Lower leg skin (tissue), 4 donors: Measurements from ENCODE around the gene TM9SF4. TPM values are rescaled to one million over a fixed set of nuclear protein-coding genes. Genes with fewer than 3 reads are reported as not detected.

ENCODE experiments used
- DNase-seq, 2 donors: peaks; one replicate each; pipeline ENCODE4 v3.0.0-alpha.2; 2019; ENCODE audit warnings: low spot score in 2 of 2
- H3K4me3 ChIP-seq: fragments of 200-600 bp; sonication (generic); 2 replicates; pipeline ENCODE4 v1.5.1; 2017; ENCODE audit warnings: mild to moderate bottlenecking, low read depth; ENCODE audit not compliant: poor library complexity, severe bottlenecking
- POLR2A ChIP-seq, 2 donors: fragments of 450-650 bp; IDR thresholded peaks; one replicate each; pipeline ENCODE4 v1.6.1; 2016 to 2017; ENCODE audit warnings: antibody characterized with exemption in 2 of 2, mild to moderate bottlenecking in 1 of 2, moderate library complexity in 1 of 2
- WGBS, 2 donors: methylation state at CpG; one replicate each; pipeline ENCODE4 v1.1.5; 2018; 5-methylcytosine and 5-hydroxymethylcytosine counted together
- intact Hi-C: fragments of 100-400 bp; cut with DNase I; formaldehyde crosslinking; loops from one replicate; pipeline ENCODE4 v1.15.0; 2023; ENCODE audit warnings: low total_unique reads
- total RNA-seq, 4 donors: library from RNA; depleted of rRNA; stranded (reverse); fragments of >200 nt; gene quantifications; one replicate each; pipeline ENCODE4 v1.1.0, GENCODE V29; 2016
- TF ChIP-seq, protein P1 (sequence below), 3 donors: fragments of 450-650 bp; IDR thresholded peaks; one replicate each; pipeline ENCODE4 v1.5.1; 2016; ENCODE audit warnings: antibody characterized with exemption in 3 of 3, mild to moderate bottlenecking in 3 of 3, moderate library complexity in 2 of 3

The TM9SF4 gene
- total RNA-seq, 4 donors from 2014 or later = 42.2 to 49.5 (median 47.3) TPM

DNA sequence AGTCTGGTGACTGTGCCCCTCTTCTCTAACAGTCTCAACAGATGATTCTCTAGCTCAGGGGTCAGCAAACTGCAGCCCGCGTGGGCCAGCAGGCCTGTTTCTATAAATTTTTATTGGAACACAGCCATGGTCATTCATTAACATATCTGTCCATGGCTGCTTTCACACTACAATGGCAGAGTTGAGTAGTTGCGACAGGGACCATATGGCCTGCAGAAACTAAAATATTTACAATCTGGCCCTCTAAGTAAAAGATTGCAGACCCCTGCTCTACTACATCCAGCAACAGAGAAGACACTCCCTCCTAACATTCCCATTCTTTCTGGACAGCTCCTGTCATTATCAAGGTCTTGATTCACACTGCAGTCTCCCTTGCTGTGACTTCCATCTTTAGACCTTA lies 52.8 kb downstream of the TM9SF4 start:
- no peak for TF ChIP-seq POLR2A (IDR thresholded peaks at IDR 0.05)
- TF ChIP-seq, protein P1, sequence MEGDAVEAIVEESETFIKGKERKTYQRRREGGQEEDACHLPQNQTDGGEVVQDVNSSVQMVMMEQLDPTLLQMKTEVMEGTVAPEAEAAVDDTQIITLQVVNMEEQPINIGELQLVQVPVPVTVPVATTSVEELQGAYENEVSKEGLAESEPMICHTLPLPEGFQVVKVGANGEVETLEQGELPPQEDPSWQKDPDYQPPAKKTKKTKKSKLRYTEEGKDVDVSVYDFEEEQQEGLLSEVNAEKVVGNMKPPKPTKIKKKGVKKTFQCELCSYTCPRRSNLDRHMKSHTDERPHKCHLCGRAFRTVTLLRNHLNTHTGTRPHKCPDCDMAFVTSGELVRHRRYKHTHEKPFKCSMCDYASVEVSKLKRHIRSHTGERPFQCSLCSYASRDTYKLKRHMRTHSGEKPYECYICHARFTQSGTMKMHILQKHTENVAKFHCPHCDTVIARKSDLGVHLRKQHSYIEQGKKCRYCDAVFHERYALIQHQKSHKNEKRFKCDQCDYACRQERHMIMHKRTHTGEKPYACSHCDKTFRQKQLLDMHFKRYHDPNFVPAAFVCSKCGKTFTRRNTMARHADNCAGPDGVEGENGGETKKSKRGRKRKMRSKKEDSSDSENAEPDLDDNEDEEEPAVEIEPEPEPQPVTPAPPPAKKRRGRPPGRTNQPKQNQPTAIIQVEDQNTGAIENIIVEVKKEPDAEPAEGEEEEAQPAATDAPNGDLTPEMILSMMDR (IDR thresholded peaks at IDR 0.05) = no peak
- H3K4me3 ChIP-seq = no peak overlapping the region
- no peak for DNase-seq
- intact Hi-C loops = no loop called here
- WGBS, 2 donors = 63 to 89% methylated on average over 3 of the region's 3 CpGs

DNA sequence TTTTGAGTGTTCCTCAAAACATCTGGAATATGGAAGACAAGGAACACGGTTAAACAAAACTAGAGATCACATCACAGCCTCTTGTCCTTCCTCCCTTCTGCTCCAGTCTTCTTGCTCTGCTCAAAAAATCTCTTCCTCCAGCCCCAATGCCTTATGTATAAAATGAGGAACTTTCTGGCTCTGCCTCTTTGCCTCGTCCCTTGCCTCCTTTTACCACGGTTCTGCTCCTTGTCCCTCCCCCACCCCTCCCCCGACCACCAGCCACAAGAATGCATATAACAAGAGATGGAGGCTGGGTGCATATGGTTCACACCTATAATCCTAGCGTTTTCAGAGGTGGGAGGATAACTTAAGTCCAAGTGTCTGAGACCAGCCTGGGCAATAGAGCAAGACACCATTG lies 54.4 kb downstream of the TM9SF4 start:
- 81 to 83% methylated on average over 5 of the region's 5 CpGs for WGBS, 2 donors
- DNase-seq = no peak
- intact Hi-C loops = no loop called here
- no peak overlapping the region for H3K4me3 ChIP-seq
- TF ChIP-seq, protein P1 (IDR thresholded peaks at IDR 0.05) = no peak
- TF ChIP-seq POLR2A (IDR thresholded peaks at IDR 0.05) = no peak

DNA sequence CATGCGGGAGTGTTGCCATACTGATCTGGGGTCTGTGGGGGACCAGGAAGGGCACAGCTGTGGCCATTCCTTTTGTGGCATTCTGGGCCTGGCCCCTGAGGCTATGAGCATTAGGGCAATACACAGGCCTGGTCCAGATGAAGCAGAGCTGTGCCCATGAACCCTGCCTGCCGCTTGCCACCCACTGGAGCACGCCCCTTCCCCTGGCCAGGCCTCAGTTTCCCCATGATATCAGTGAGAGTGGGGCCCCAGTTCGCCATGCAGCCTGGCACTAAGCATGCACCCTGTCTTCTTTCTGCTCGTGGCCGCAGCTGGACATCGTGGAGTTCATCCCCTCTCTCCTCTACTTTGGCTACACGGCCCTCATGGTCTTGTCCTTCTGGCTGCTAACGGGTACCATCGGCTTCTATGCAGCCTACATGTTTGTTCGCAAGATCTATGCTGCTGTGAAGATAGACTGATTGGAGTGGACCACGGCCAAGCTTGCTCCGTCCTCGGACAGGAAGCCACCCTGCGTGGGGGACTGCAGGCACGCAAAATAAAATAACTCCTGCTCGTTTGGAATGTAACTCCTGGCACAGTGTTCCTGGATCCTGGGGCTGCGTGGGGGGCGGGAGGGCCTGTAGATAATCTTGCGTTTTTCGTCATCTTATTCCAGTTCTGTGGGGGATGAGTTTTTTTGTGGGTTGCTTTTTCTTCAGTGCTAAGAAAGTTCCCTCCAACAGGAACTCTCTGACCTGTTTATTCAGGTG lies 55.6 kb downstream of the TM9SF4 start:
- TF ChIP-seq, protein P1 (IDR thresholded peaks at IDR 0.05) = no peak
- TF ChIP-seq POLR2A (IDR thresholded peaks at IDR 0.05) = no peak
- no peak for DNase-seq
- intact Hi-C loops = no loop called here
- no peak overlapping the region for H3K4me3 ChIP-seq
- WGBS, 2 donors = 88 to 90% methylated on average over 20 to 21 of the region's 21 CpGs

GRCh38 chr20:32165836-32166545 lies 56.5 kb downstream of the TM9SF4 start:
- H3K4me3 ChIP-seq = no peak overlapping the region
- TF ChIP-seq, protein P1 (IDR thresholded peaks at IDR 0.05) = no peak
- no peak for TF ChIP-seq POLR2A (IDR thresholded peaks at IDR 0.05)
- intact Hi-C loops = no loop called here
- DNase-seq = no peak
- 88 to 90% methylated on average over 8 of the region's 8 CpGs for WGBS, 2 donors

DNA sequence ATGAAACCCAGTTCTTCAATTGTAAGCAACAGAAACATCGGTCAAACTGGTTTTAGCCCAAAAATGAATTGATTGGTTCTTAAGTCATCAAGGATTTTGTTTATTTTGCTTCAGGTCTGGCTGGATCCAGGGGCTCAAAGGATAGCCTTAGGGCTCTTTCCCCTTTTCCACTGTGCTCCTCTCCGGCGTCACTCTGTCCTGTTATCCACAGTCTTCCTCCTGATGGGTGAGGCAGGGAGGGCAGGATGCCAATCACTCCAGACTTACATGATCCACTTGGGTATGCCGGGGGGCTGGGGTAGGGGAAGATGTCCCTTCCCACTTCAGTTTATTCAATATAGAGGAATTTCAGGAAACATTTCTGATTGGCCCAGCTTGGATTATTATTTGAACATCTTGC lies 58.0 kb downstream of the TM9SF4 start:
- no peak overlapping the region for H3K4me3 ChIP-seq
- no peak for DNase-seq
- TF ChIP-seq, protein P1 (IDR thresholded peaks at IDR 0.05) = no peak
- TF ChIP-seq POLR2A (IDR thresholded peaks at IDR 0.05) = no peak
- WGBS, 2 donors = 92 to 95% methylated on average over 4 of the region's 4 CpGs
- intact Hi-C loops = no loop called here
